SK-N-SH treated with all-trans-retinoic acid at 6 μM for 48 hours (cell line): ENCODE data around the gene PPM1H.

Experiments used
- CSDC2 ChIP-seq: fragments of 250-450 bp; sonication (Bioruptor Pico); IDR thresholded peaks from 2 replicates; pipeline ENCODE4 v1.5.0; 2020; ENCODE audit warnings: mild to moderate bottlenecking, moderate library complexity
- ESRRG ChIP-seq: fragments of 250-450 bp; sonication (Bioruptor Pico); IDR thresholded peaks from 2 replicates; pipeline ENCODE4 v1.6.1; 2021; ENCODE audit warnings: mild to moderate bottlenecking
- ISL1 ChIP-seq: fragments of 250-450 bp; sonication (Bioruptor Pico); IDR thresholded peaks from 2 replicates; pipeline ENCODE4 v2.1.2; 2022; ENCODE audit warnings: mild to moderate bottlenecking, moderate library complexity
- SNAI2 ChIP-seq: fragments of 250-450 bp; sonication (Bioruptor Pico); IDR thresholded peaks from 2 replicates; pipeline ENCODE4 v1.5.0; 2020; ENCODE audit warnings: mild to moderate bottlenecking, moderate library complexity
- TCF4 ChIP-seq: fragments of 250-450 bp; sonication (Bioruptor Pico); IDR thresholded peaks from 2 replicates; pipeline ENCODE4 v1.8.0; 2021; ENCODE audit warnings: mild to moderate bottlenecking, moderate library complexity, borderline replicate concordance
- TOX ChIP-seq: fragments of 250-450 bp; sonication (Bioruptor Pico); IDR thresholded peaks from 2 replicates; pipeline ENCODE4 v1.8.0; 2021; ENCODE audit warnings: mild to moderate bottlenecking, moderate library complexity, borderline replicate concordance
- ZC3H10 ChIP-seq: fragments of 250-450 bp; sonication (Bioruptor Pico); IDR thresholded peaks from 2 replicates; pipeline ENCODE4 v1.5.1; 2021; ENCODE audit warnings: mild to moderate bottlenecking, moderate library complexity
- ZFP3 ChIP-seq: fragments of 250-450 bp; sonication (Bioruptor Pico); IDR thresholded peaks from 2 replicates; pipeline ENCODE4 v1.5.0; 2020; ENCODE audit warnings: mild to moderate bottlenecking, moderate library complexity
- ZFP30 ChIP-seq: fragments of 450-650 bp; formaldehyde crosslinking; IDR thresholded peaks from 2 replicates; pipeline ENCODE4 v1.5.0; 2022; ENCODE audit warnings: mild to moderate bottlenecking, moderate library complexity
- TF ChIP-seq, protein P1 (sequence below): fragments of 250-450 bp; sonication (Bioruptor Pico); IDR thresholded peaks from 2 replicates; pipeline ENCODE4 v1.8.0; 2020; ENCODE audit warnings: mild to moderate bottlenecking, moderate library complexity, borderline replicate concordance

DNA sequence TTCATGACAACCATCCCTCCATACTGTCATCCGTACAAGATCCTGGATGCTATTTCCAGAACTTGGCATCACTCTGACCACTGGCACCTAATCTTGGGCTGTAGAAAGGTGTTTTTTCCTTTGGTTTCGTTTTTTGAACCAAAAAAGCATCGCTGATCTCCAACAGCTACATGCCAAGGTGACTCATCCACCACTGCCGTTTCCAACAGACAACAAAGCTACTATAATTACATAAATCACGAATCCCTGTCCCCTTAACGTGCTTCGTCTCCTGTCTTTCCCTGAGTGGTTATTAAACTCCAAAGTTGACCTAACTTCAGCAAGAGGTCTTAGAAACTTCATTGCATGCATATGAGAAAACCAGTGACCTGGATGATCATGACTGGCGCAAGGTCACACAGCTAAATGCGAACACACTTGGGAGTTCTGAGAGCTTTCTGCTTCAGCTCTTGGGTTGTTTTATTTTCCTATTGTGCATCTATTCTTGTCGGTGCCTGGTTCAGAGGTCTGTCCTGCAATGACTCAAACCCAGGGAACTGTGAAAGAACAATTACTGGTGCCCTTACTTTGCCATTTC is 99.9 kb downstream of the PPM1H start:
- TF ChIP-seq, protein P1, sequence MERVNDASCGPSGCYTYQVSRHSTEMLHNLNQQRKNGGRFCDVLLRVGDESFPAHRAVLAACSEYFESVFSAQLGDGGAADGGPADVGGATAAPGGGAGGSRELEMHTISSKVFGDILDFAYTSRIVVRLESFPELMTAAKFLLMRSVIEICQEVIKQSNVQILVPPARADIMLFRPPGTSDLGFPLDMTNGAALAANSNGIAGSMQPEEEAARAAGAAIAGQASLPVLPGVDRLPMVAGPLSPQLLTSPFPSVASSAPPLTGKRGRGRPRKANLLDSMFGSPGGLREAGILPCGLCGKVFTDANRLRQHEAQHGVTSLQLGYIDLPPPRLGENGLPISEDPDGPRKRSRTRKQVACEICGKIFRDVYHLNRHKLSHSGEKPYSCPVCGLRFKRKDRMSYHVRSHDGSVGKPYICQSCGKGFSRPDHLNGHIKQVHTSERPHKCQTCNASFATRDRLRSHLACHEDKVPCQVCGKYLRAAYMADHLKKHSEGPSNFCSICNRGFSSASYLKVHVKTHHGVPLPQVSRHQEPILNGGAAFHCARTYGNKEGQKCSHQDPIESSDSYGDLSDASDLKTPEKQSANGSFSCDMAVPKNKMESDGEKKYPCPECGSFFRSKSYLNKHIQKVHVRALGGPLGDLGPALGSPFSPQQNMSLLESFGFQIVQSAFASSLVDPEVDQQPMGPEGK (CRISPR knock-in tag), result no peak
- no peak for TF ChIP-seq SNAI2
- TF ChIP-seq ESRRG (CRISPR knock-in tag), result no peak
- no peak for TF ChIP-seq TOX (CRISPR knock-in tag)
- no peak for TF ChIP-seq TCF4
- no peak for TF ChIP-seq ZFP30
- TF ChIP-seq ZC3H10 (CRISPR knock-in tag), result no peak
- no peak for TF ChIP-seq CSDC2 (CRISPR knock-in tag)
- TF ChIP-seq ISL1 (CRISPR knock-in tag), result no peak
- TF ChIP-seq ZFP3, result no peak
